Measurements from ENCODE around the gene ZNF142.

Gene ZNF142

GRCh38 chr2:218648088-218648786 lies 11.2 kb downstream of the ZNF142 start:
- no peak overlapping the region for H3K27ac ChIP-seq
- peak; percentile 92 for TF ChIP-seq CTCF (conservative IDR thresholded peaks at IDR 0.05)

- H3K27ac ChIP-seq = no peak overlapping the region
- no peak for TF ChIP-seq CTCF (conservative IDR thresholded peaks at IDR 0.05)
These were observed 14.3 kb downstream of the ZNF142 start for GRCh38 chr2:218645126-218645525.

- no peak for TF ChIP-seq CTCF (conservative IDR thresholded peaks at IDR 0.05)
- H3K27ac ChIP-seq = no peak overlapping the region
These were observed 14.7 kb downstream of the ZNF142 start for GRCh38 chr2:218644721-218645120.

- no peak overlapping the region for H3K27ac ChIP-seq
- TF ChIP-seq CTCF (conservative IDR thresholded peaks at IDR 0.05) = no peak
These were observed 15.6 kb downstream of the ZNF142 start for GRCh38 chr2:218643751-218644310.

- no peak overlapping the region for H3K27ac ChIP-seq
- no peak for TF ChIP-seq CTCF (conservative IDR thresholded peaks at IDR 0.05)
These were observed 16.6 kb downstream of the ZNF142 start for GRCh38 chr2:218642786-218643185.

GRCh38 chr2:218642121-218642656 lies 17.2 kb downstream of the ZNF142 start:
- TF ChIP-seq CTCF (conservative IDR thresholded peaks at IDR 0.05) = no peak
- H3K27ac ChIP-seq = no peak overlapping the region

GRCh38 chr2:218638372-218638771 lies 21.1 kb downstream of the ZNF142 start:
- no peak overlapping the region for H3K27ac ChIP-seq
- TF ChIP-seq CTCF (conservative IDR thresholded peaks at IDR 0.05) = no peak

Data from VCaP (cell line).